Measurements from ENCODE around the gene TBC1D17.

GRCh38 chr19:49887665-49888509 lies 10.4 kb downstream of the TBC1D17 start:
- TF ChIP-seq CTCF (conservative IDR thresholded peaks at IDR 0.05 in 1 of 2, IDR thresholded peaks at IDR 0.05 in 1 of 2; ENCODE audit: extremely low read depth in 1 of 2, insufficient read depth in 1 of 2, low read depth in 1 of 2, low read length in 2 of 2) (no peak), EZH2 (IDR thresholded peaks at IDR 0.05; ENCODE audit: borderline replicate concordance, low read length) (no peak)
